Nephron (organoid): ENCODE measurements around the gene PRKAR2A.
"Not testable (repeated sequence)": the region's sequence is repeated elsewhere in the genome, so short reads cannot be mapped to it uniquely, and the experiment has no call there.

Source experiments
- H3K27ac Mint-ChIP-seq, 3 experiments: 2 replicates each; pipeline ENCODE4 v1.8.0; 2020; ENCODE audit warnings: mixed read lengths in 3 of 3, mild to moderate bottlenecking in 2 of 3, moderate library complexity in 1 of 3
- H3K27me3 Mint-ChIP-seq: 2 replicates; pipeline ENCODE4 v1.8.0; 2021; ENCODE audit warnings: low read depth, mild to moderate bottlenecking, moderate library complexity, mixed read lengths
- H3K36me3 Mint-ChIP-seq: 2 replicates; pipeline ENCODE4 v1.8.0; 2020; ENCODE audit warnings: low read depth, mixed read lengths
- H3K4me1 Mint-ChIP-seq: 2 replicates; pipeline ENCODE4 v1.8.0; 2020; ENCODE audit warnings: mixed read lengths
- H3K4me3 Mint-ChIP-seq, 3 experiments: 2 replicates each; pipeline ENCODE4 v1.8.0; 2020; ENCODE audit warnings: mild to moderate bottlenecking in 3 of 3, mixed read lengths in 3 of 3, moderate library complexity in 2 of 3
- H3K9me3 Mint-ChIP-seq: 2 replicates; pipeline ENCODE4 v1.8.0; 2020; ENCODE audit warnings: mixed read lengths
- CTCF ChIP-seq, 3 experiments: fragments of 200-600 bp; sonication (generic); IDR thresholded peaks; one replicate each; pipeline ENCODE4 v1.5.0; 2021; ENCODE audit warnings: antibody characterized with exemption in 3 of 3; ENCODE audit not compliant: unreplicated experiment in 3 of 3

PRKAR2A gene

GRCh38 chr3:48733752-48734518, 113.7 kb downstream of the PRKAR2A start:
- not testable (repeated sequence) for H3K27ac Mint-ChIP-seq, H3K9me3 Mint-ChIP-seq, H3K27me3 Mint-ChIP-seq, H3K36me3 Mint-ChIP-seq, H3K4me3 Mint-ChIP-seq
- peaks cover 24% of the 10 kb centered on the region for H3K4me1 Mint-ChIP-seq

GRCh38 chr3:48727511-48727910, 120.2 kb downstream of the PRKAR2A start:
- Mint-ChIP-seq H3K9me3 (no peaks in the 10 kb centered on the region), H3K27ac (no peak overlapping the region), H3K4me3 (no peak overlapping the region), H3K4me1 (no peaks in the 10 kb centered on the region), H3K36me3 (no peaks in the 10 kb centered on the region), H3K27me3 (peaks cover 5% of the 10 kb centered on the region)
- TF ChIP-seq CTCF (IDR thresholded peaks at IDR 0.05; ENCODE audit: unreplicated experiment in 3 of 3) = no peak

- not testable (repeated sequence) for H3K4me3 Mint-ChIP-seq, H3K27me3 Mint-ChIP-seq, H3K27ac Mint-ChIP-seq, H3K9me3 Mint-ChIP-seq, H3K4me1 Mint-ChIP-seq, H3K36me3 Mint-ChIP-seq
These were observed 122.4 kb downstream of the PRKAR2A start for GRCh38 chr3:48725185-48725855.

GRCh38 chr3:48723725-48724124, 123.9 kb downstream of the PRKAR2A start:
- no peak for TF ChIP-seq CTCF (IDR thresholded peaks at IDR 0.05; ENCODE audit: unreplicated experiment in 3 of 3)
- no peak overlapping the region for H3K27ac Mint-ChIP-seq
- H3K4me3 Mint-ChIP-seq = no peak overlapping the region
- peaks cover 10% of the 10 kb centered on the region for H3K4me1 Mint-ChIP-seq
- no peaks in the 10 kb centered on the region for H3K36me3 Mint-ChIP-seq
- no peaks in the 10 kb centered on the region for H3K9me3 Mint-ChIP-seq
- peaks cover 6% of the 10 kb centered on the region for H3K27me3 Mint-ChIP-seq

- H3K4me3 Mint-ChIP-seq, H3K4me1 Mint-ChIP-seq, H3K36me3 Mint-ChIP-seq, H3K27ac Mint-ChIP-seq, H3K9me3 Mint-ChIP-seq: not testable (repeated sequence)
- H3K27me3 Mint-ChIP-seq = peaks cover 10% of the 10 kb centered on the region
These were observed 124.4 kb downstream of the PRKAR2A start for GRCh38 chr3:48723293-48723692.

- Mint-ChIP-seq H3K4me1 (peaks cover 36% of the 10 kb centered on the region), H3K36me3 (peaks cover 32% of the 10 kb centered on the region), H3K27ac (peak within 1 kb of the TSS; percentile 86 to 100 (median 99)), H3K9me3 (no peaks in the 10 kb centered on the region), H3K27me3 (peaks cover 5% of the 10 kb centered on the region), H3K4me3 (peak within 1 kb of the TSS; percentile 100)
- no peak for TF ChIP-seq CTCF (IDR thresholded peaks at IDR 0.05; ENCODE audit: unreplicated experiment in 3 of 3)
These were observed 130.5 kb downstream of the PRKAR2A start, which contains the start of gene IP6K2 for GRCh38 chr3:48716982-48717746. IP6K2 (minus strand) TSS chr3:48717221; CDS start chr3:48695291, 21,930 bp downstream.

- no peak for TF ChIP-seq CTCF (IDR thresholded peaks at IDR 0.05; ENCODE audit: unreplicated experiment in 3 of 3)
- peak overlapping the region; percentile 100 for H3K4me3 Mint-ChIP-seq
- H3K27me3 Mint-ChIP-seq = peaks cover 5% of the 10 kb centered on the region
- peak overlapping the region; percentile 86 to 100 (median 99) for H3K27ac Mint-ChIP-seq
- H3K9me3 Mint-ChIP-seq = no peaks in the 10 kb centered on the region
- H3K4me1 Mint-ChIP-seq = peaks cover 40% of the 10 kb centered on the region
- H3K36me3 Mint-ChIP-seq = peaks cover 36% of the 10 kb centered on the region
These were observed 131.1 kb downstream of the PRKAR2A start for GRCh38 chr3:48716508-48716981.
